CD8-positive, alpha-beta memory T cell (primary cell): ENCODE data around the gene FHL2. TPM values are rescaled to one million over a fixed set of nuclear protein-coding genes. Genes with fewer than 3 reads are reported as not detected.

ENCODE experiments used
- CTCF ChIA-PET: fragments of 350-600 bp; sonication (Branson Sonifier 250); formaldehyde crosslinking; loops from one replicate; lab custom pipeline; 2021; ENCODE audit warnings: antibody characterized with exemption; lab: Charles Lee
- POLR2A ChIA-PET: fragments of 350-600 bp; sonication (Branson Sonifier 250); formaldehyde crosslinking; loops from one replicate; lab custom pipeline; 2021; ENCODE audit warnings: antibody characterized with exemption; lab: Charles Lee
- DNase-seq, 5 donors: peaks; one replicate each; pipeline versions ENCODE4 v3.0.0 to v3.0.0-alpha.2; 2020 to 2022; ENCODE audit warnings: mixed read lengths in 1 of 5
- H3K27ac ChIP-seq: one replicate; pipeline ENCODE4 v1.7.0; 2013; ENCODE audit warnings: low read depth, mild to moderate bottlenecking, low read length, moderate library complexity
- H3K27me3 ChIP-seq: 2 replicates; pipeline ENCODE4 v1.7.0; 2013; ENCODE audit warnings: low read length, mild to moderate bottlenecking; ENCODE audit not compliant: insufficient read depth, poor library complexity, severe bottlenecking
- H3K36me3 ChIP-seq: 2 replicates; pipeline ENCODE4 v1.7.0; 2013; ENCODE audit warnings: mild to moderate bottlenecking, low read length, moderate library complexity; ENCODE audit not compliant: insufficient read depth
- H3K4me1 ChIP-seq: 2 replicates; pipeline ENCODE4 v1.7.0; 2013; ENCODE audit warnings: mild to moderate bottlenecking, low read length, moderate library complexity; ENCODE audit not compliant: insufficient read depth
- H3K4me3 ChIP-seq: 2 replicates; pipeline ENCODE4 v1.7.0; 2013; ENCODE audit warnings: mild to moderate bottlenecking, low read length
- H3K9me3 ChIP-seq: 2 replicates; pipeline ENCODE4 v1.7.0; 2013; ENCODE audit warnings: mild to moderate bottlenecking, low read length
- H3K27ac Mint-ChIP-seq, 8 donors: one replicate each; pipeline ENCODE4 v1.8.0; 2020 to 2021; ENCODE audit warnings: mixed read lengths in 8 of 8, mild to moderate bottlenecking in 6 of 8, inconsistent platforms in 3 of 8, moderate library complexity in 3 of 8
- H3K27me3 Mint-ChIP-seq, 2 donors: one replicate each; pipeline ENCODE4 v1.8.0; 2020 to 2021; ENCODE audit warnings: mixed read lengths in 2 of 2, mild to moderate bottlenecking in 1 of 2, moderate library complexity in 1 of 2
- H3K36me3 Mint-ChIP-seq, 3 donors: one replicate each; pipeline ENCODE4 v1.8.0; 2020 to 2021; ENCODE audit warnings: mixed read lengths in 3 of 3, inconsistent platforms in 1 of 3, mild to moderate bottlenecking in 1 of 3
- H3K4me1 Mint-ChIP-seq, 3 donors: one replicate each; pipeline ENCODE4 v1.8.0; 2020 to 2021; ENCODE audit warnings: mixed read lengths in 3 of 3, inconsistent platforms in 1 of 3, mild to moderate bottlenecking in 1 of 3
- H3K4me3 Mint-ChIP-seq, 7 donors: one replicate each; pipeline ENCODE4 v1.8.0; 2020 to 2021; ENCODE audit warnings: mixed read lengths in 7 of 7, mild to moderate bottlenecking in 6 of 7, moderate library complexity in 4 of 7, inconsistent platforms in 2 of 7
- H3K9me3 Mint-ChIP-seq, 5 donors: one replicate each; pipeline ENCODE4 v1.8.0; 2020 to 2022; ENCODE audit warnings: mixed read lengths in 5 of 5, mild to moderate bottlenecking in 3 of 5, moderate library complexity in 2 of 5, inconsistent platforms in 1 of 5
- polyA plus RNA-seq: library from polyadenylated mRNA; unstranded; fragments of 300-500 nt; fragmentation: Illumina TruSeq; gene quantifications from one replicate; pipeline ENCODE4 v1.2.3, GENCODE V29; 2021
- total RNA-seq, 2 experiments: library from RNA; stranded (reverse); gene quantifications; one replicate each; pipeline ENCODE4 v1.2.3, GENCODE V29; 2021

The FHL2 gene
- total and polyA plus RNA-seq, 3 experiments from 2014 or later: 0.69 to 3.5 (median 3.3) TPM

DNA sequence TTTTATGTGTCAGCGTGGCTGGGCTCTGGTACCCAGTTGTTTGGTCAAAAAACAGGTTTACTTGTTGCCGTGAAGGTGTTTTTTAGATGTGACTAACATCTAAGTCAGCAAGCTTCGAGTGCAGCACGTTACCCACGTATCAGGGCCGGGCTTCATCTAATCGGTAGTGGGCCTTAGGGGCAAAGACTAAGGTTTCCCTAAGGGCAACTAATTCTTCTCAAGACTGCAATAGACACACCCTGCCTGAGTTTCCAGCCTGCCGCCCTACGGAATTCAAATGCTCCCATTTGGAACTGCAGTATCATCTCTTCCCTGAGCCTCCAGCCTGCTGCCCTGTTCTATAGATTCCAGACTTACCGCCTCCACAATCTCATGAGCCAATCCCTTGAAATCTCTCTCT, 27.7 kb downstream of the FHL2 start:
- H3K4me1 Mint-ChIP-seq: peaks cover 21 to 33% (median 25%) of the 10 kb centered on the region in 3 donors
- DNase-seq: no peak
- no peaks in the 10 kb centered on the region for H3K36me3 ChIP-seq
- no peak overlapping the region for H3K27ac Mint-ChIP-seq
- ChIA-PET POLR2A (no interaction called here), CTCF (interaction anchor here (6.8 kb wide), 1 partner anchor 149 kb away, joined by 99 read pairs; no protein-coding TSS in a partner anchor)
- H3K9me3 Mint-ChIP-seq: no peaks in the 10 kb centered on the region
- H3K9me3 ChIP-seq: no peaks in the 10 kb centered on the region
- H3K36me3 Mint-ChIP-seq: peaks cover 0 to 2% (median 0%) of the 10 kb centered on the region in 3 donors
- no peak overlapping the region for H3K4me3 ChIP-seq
- H3K4me3 Mint-ChIP-seq: no peak overlapping the region
- no peaks in the 10 kb centered on the region for H3K27me3 ChIP-seq
- H3K4me1 ChIP-seq: peaks cover 14% of the 10 kb centered on the region
- H3K27ac ChIP-seq: no peak overlapping the region
- H3K27me3 Mint-ChIP-seq: no peaks in the 10 kb centered on the region

GRCh38 chr2:105369777-105370690, 28.8 kb downstream of the FHL2 start:
- Mint-ChIP-seq H3K4me3 (peak overlapping the region in 6 of 7 donors; percentile 35 to 73 (median 64)), H3K9me3 (no peaks in the 10 kb centered on the region), H3K27me3 (no peaks in the 10 kb centered on the region), H3K4me1 (peaks cover 21 to 33% (median 25%) of the 10 kb centered on the region in 3 donors), H3K27ac (peak overlapping the region in 5 of 8 donors; percentile 14 to 80 (median 64)), H3K36me3 (peaks cover 0 to 2% (median 0%) of the 10 kb centered on the region in 3 donors)
- no peaks in the 10 kb centered on the region for H3K9me3 ChIP-seq
- no peak overlapping the region for H3K4me3 ChIP-seq
- peaks cover 14% of the 10 kb centered on the region for H3K4me1 ChIP-seq
- H3K36me3 ChIP-seq: no peaks in the 10 kb centered on the region
- DNase-seq: peak; percentile 71 to 90 (median 75)
- POLR2A ChIA-PET: interaction anchor here (0.7 to 0.8 kb wide), 2 partner anchors 53 to 152 kb away, joined by 3 to 4 read pairs; no protein-coding TSS in a partner anchor
- no peak overlapping the region for H3K27ac ChIP-seq
- H3K27me3 ChIP-seq: no peaks in the 10 kb centered on the region
- CTCF ChIA-PET: interaction anchor here (0.9 to 6.8 kb wide), 5 partner anchors 10 to 157 kb away, joined by 3 to 99 read pairs (median 3); no protein-coding TSS in a partner anchor

DNA sequence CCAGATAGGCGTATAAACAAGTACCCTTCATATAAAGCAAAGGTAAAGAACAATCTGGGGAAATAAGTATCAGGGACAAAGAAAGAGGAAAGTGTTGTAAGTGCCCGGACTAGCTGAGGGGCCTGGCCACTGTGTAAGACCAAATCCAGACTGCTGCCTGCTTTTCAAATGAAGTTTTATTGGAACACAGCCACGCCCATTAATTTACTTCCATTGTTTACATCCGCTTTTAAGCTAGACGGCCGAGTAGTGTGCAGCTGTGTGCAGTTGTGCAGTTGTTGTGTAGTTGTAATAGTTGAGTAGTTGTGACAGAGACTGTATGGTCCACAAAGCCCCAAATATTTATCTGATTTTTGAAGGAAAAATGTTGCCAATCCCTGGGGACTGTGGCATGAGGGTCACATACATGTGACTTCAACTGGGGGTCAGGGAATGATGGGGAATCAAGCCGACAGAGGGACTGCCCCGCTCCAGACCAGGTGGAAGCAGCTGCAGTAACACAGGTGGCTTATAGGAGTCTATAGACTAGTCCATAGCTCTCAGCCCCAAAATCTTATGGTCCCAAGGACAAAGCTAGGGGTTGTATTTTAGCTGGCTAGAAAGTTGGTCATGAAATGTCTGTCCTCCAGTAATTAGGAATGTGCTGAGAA, 30.0 kb downstream of the FHL2 start:
- H3K4me3 Mint-ChIP-seq: no peak overlapping the region
- no peak overlapping the region for H3K27ac ChIP-seq
- no peaks in the 10 kb centered on the region for H3K27me3 Mint-ChIP-seq
- no peak overlapping the region for H3K4me3 ChIP-seq
- ChIA-PET POLR2A (interaction anchor here (1.0 kb wide), 1 partner anchor 152 kb away, joined by 3 read pairs; no protein-coding TSS in a partner anchor), CTCF (interaction anchor here (0.9 to 6.8 kb wide), 7 partner anchors 9 to 180 kb away, joined by 3 to 99 read pairs (median 3); no protein-coding TSS in a partner anchor)
- no peaks in the 10 kb centered on the region for H3K36me3 ChIP-seq
- no peak overlapping the region for H3K27ac Mint-ChIP-seq
- no peak for DNase-seq
- no peaks in the 10 kb centered on the region for H3K9me3 ChIP-seq
- H3K36me3 Mint-ChIP-seq: peaks cover 0 to 2% (median 1%) of the 10 kb centered on the region in 3 donors
- no peaks in the 10 kb centered on the region for H3K27me3 ChIP-seq
- peaks cover 15% of the 10 kb centered on the region for H3K4me1 ChIP-seq
- H3K4me1 Mint-ChIP-seq: peaks cover 14 to 21% (median 19%) of the 10 kb centered on the region in 3 donors
- H3K9me3 Mint-ChIP-seq: no peaks in the 10 kb centered on the region

DNA sequence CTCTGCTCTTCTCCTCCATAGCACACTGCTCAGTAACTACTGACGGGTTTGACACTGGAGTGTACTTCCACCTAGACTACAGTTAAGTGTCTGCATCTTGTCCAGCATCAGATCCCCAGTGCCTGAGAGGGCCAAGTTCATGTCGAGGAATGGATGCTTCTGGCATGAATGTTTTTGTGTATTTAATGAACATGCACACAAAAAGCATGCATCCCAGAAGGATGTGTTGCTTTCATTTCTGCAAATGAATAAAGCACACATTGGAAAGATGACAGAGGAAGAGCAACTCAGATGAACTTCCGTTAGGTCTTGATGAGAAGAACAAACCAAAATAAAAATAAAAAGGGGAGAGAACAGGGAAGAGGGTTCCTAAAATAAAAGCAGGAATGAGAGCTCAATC, 33.6 kb downstream of the FHL2 start:
- Histone ChIP-seq H3K36me3 (no peaks in the 10 kb centered on the region), H3K9me3 (no peaks in the 10 kb centered on the region), H3K4me3 (no peak overlapping the region), H3K4me1 (peaks cover 23% of the 10 kb centered on the region), H3K27ac (no peak overlapping the region), H3K27me3 (no peaks in the 10 kb centered on the region)
- Mint-ChIP-seq H3K4me3 (no peak overlapping the region), H3K9me3 (no peaks in the 10 kb centered on the region), H3K27me3 (no peaks in the 10 kb centered on the region), H3K4me1 (peaks cover 21 to 24% (median 21%) of the 10 kb centered on the region in 3 donors), H3K36me3 (peaks cover 0 to 15% (median 6%) of the 10 kb centered on the region in 3 donors), H3K27ac (peak overlapping the region in 1 of 8 donors; percentile 40)
- CTCF ChIA-PET: no interaction called here
- no peak for DNase-seq
- POLR2A ChIA-PET: no interaction called here

- peaks cover 3 to 18% (median 7%) of the 10 kb centered on the region in 3 donors for H3K36me3 Mint-ChIP-seq
- no peaks in the 10 kb centered on the region for H3K9me3 ChIP-seq
- peaks cover 19% of the 10 kb centered on the region for H3K4me1 ChIP-seq
- H3K4me1 Mint-ChIP-seq: peaks cover 17 to 21% (median 19%) of the 10 kb centered on the region in 3 donors
- H3K4me3 Mint-ChIP-seq: no peak overlapping the region
- no peaks in the 10 kb centered on the region for H3K27me3 ChIP-seq
- H3K27ac ChIP-seq: no peak overlapping the region
- H3K27me3 Mint-ChIP-seq: no peaks in the 10 kb centered on the region
- H3K4me3 ChIP-seq: no peak overlapping the region
- H3K36me3 ChIP-seq: no peaks in the 10 kb centered on the region
- CTCF ChIA-PET: no interaction called here
- H3K9me3 Mint-ChIP-seq: no peaks in the 10 kb centered on the region
- POLR2A ChIA-PET: no interaction called here
- no peak for DNase-seq
- H3K27ac Mint-ChIP-seq: peak overlapping the region in 1 of 8 donors; percentile 40
These were observed 34.3 kb downstream of the FHL2 start for GRCh38 chr2:105364436-105365139.

GRCh38 chr2:105362862-105363591, 35.8 kb downstream of the FHL2 start:
- H3K9me3 ChIP-seq: no peaks in the 10 kb centered on the region
- no peak overlapping the region for H3K4me3 ChIP-seq
- no peak overlapping the region for H3K4me3 Mint-ChIP-seq
- H3K4me1 ChIP-seq: peaks cover 19% of the 10 kb centered on the region
- peaks cover 17 to 21% (median 18%) of the 10 kb centered on the region in 3 donors for H3K4me1 Mint-ChIP-seq
- no peaks in the 10 kb centered on the region for H3K36me3 ChIP-seq
- no peaks in the 10 kb centered on the region for H3K27me3 Mint-ChIP-seq
- peak overlapping the region in 1 of 8 donors; percentile 38 for H3K27ac Mint-ChIP-seq
- ChIA-PET POLR2A (no interaction called here), CTCF (interaction anchor here (0.6 to 0.9 kb wide), 3 partner anchors 31 to 181 kb away, joined by 3 to 4 read pairs (median 3); no protein-coding TSS in a partner anchor)
- H3K27me3 ChIP-seq: no peaks in the 10 kb centered on the region
- no peak for DNase-seq
- peaks cover 9 to 32% (median 15%) of the 10 kb centered on the region in 3 donors for H3K36me3 Mint-ChIP-seq
- H3K27ac ChIP-seq: no peak overlapping the region
- peaks cover 0 to 2% (median 0%) of the 10 kb centered on the region in 5 donors for H3K9me3 Mint-ChIP-seq
